ENCODE data around the gene TMEM165. TPM values are rescaled to one million over a fixed set of nuclear protein-coding genes. Genes with fewer than 3 reads are reported as not detected.
A peak's percentile ranks its signal among the peaks of the same experiment; 100 is the strongest.

The TMEM165 gene
- total RNA-seq, 6 experiments from 2014 or later: 93.9 to 111 (median 96.2) TPM

DNA sequence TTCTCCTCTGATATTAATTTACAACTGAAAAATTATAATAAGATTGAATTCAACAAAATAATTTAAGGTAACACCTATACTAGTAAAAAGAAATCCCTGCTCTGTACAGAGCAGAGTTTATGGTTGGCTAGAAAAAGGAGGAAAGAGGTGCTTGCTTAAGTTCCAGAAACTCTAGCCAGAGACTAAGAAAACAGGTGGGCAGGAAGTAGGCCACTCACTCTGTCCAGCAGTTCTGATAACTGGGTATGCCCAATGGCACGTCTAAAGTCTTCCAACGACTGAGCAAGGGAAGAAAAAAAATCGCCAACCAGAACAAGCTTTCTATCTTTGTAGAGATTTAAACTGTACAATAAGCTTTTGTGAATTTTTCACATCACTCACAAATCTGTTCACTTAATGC is 42.1 kb downstream of the TMEM165 start:
- Mint-ChIP-seq H3K27me3 (ENCODE audit: insufficient read depth) (peaks cover 2% of the 10 kb centered on the region; the same call in 1 of the 2 replicates), H3K9me3 (no peaks in the 10 kb centered on the region), H3K4me1 (ENCODE audit: low read depth) (peaks cover 42% of the 10 kb centered on the region), H3K27ac (no peak overlapping the region; the same call in 1 of the 2 replicates), H3K36me3 (ENCODE audit: low read depth) (peaks cover 36% of the 10 kb centered on the region), H3K4me3 (no peak overlapping the region)
- TF ChIP-seq, protein P1, sequence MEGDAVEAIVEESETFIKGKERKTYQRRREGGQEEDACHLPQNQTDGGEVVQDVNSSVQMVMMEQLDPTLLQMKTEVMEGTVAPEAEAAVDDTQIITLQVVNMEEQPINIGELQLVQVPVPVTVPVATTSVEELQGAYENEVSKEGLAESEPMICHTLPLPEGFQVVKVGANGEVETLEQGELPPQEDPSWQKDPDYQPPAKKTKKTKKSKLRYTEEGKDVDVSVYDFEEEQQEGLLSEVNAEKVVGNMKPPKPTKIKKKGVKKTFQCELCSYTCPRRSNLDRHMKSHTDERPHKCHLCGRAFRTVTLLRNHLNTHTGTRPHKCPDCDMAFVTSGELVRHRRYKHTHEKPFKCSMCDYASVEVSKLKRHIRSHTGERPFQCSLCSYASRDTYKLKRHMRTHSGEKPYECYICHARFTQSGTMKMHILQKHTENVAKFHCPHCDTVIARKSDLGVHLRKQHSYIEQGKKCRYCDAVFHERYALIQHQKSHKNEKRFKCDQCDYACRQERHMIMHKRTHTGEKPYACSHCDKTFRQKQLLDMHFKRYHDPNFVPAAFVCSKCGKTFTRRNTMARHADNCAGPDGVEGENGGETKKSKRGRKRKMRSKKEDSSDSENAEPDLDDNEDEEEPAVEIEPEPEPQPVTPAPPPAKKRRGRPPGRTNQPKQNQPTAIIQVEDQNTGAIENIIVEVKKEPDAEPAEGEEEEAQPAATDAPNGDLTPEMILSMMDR (IDR thresholded peaks at IDR 0.05): no peak
- DNase-seq: no peak

DNA sequence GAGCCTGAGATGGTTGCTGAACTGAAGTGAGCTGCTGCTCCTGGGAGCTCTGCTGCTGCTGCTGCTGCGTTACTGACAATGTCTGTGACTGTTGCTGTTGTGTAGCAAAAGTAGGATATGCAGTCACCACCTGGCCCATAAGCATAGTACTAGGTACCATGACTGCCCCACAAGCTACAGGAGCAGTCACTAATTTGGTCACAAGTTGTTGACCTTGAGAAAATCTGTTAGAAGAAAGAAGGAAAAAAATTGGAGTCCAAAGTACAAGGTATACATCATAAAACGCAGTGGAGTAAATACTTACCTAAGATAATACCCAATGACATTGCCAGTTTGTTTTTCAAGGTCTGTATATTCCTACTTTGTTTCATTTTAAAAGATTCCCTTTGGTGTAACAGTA is 42.6 kb downstream of the TMEM165 start:
- H3K4me1 Mint-ChIP-seq (ENCODE audit: low read depth): peaks cover 43% of the 10 kb centered on the region
- H3K36me3 Mint-ChIP-seq (ENCODE audit: low read depth): peaks cover 36% of the 10 kb centered on the region
- no peaks in the 10 kb centered on the region for H3K9me3 Mint-ChIP-seq
- H3K4me3 Mint-ChIP-seq: no peak overlapping the region
- peaks cover 2% of the 10 kb centered on the region; the same call in 1 of the 2 replicates for H3K27me3 Mint-ChIP-seq (ENCODE audit: insufficient read depth)
- TF ChIP-seq, protein P1 (IDR thresholded peaks at IDR 0.05): no peak
- peak overlapping the region; percentile 28; the same call in 1 of the 2 replicates for H3K27ac Mint-ChIP-seq
- no peak for DNase-seq

DNA sequence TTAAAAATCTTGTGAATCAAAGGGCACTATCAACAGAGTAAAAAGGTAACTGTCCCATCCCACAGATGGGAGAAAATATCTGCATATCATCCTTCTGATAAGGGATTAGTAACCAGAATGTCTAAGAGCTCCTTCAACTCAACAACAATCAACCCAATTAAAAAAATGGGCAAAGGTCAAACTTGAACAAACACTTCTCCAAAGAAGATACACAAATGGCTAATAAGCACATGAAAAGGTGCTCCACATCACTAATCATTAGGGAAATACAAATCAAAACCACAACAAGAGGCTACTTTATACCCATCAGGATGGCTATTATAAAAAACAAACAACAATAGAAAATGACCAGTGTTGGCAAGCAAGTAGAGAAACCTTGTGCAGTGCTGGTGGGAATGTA is 43.3 kb downstream of the TMEM165 start:
- Mint-ChIP-seq H3K4me1 (ENCODE audit: low read depth) (peaks cover 43% of the 10 kb centered on the region), H3K27me3 (ENCODE audit: insufficient read depth) (peaks cover 2% of the 10 kb centered on the region; the same call in 1 of the 2 replicates), H3K9me3 (no peaks in the 10 kb centered on the region), H3K27ac (no peak overlapping the region), H3K4me3 (no peak overlapping the region), H3K36me3 (ENCODE audit: low read depth) (peaks cover 36% of the 10 kb centered on the region)
- TF ChIP-seq, protein P1 (IDR thresholded peaks at IDR 0.05): no peak
- DNase-seq: no peak

DNA sequence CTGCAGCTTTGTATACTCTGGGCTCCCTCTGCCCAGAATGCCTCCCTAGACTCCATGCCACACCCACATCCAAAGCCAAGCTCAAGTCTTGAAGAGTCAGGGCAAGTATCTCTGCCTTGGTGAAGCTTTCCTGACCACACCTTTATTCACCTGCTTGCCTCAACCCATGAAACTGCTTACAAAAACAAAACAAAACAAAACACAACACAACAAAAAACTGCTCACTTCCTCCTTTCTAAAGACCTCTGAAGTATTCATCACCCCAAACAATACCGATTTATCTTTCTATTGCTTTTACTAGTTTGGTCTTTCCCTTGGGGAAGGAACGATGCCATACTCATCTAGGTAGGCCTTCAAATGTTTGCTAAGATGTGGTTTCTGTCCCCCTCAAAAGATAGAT is 45.0 kb downstream of the TMEM165 start:
- peaks cover 36% of the 10 kb centered on the region; the same call in 1 of the 2 replicates for H3K36me3 Mint-ChIP-seq (ENCODE audit: low read depth)
- H3K27ac Mint-ChIP-seq: no peak overlapping the region
- TF ChIP-seq, protein P1 (IDR thresholded peaks at IDR 0.05): no peak
- no peaks in the 10 kb centered on the region for H3K9me3 Mint-ChIP-seq
- 0 out of 2 replicates have a peak, but pooled peaks cover 2% of the 10 kb centered on the region for H3K27me3 Mint-ChIP-seq (ENCODE audit: insufficient read depth)
- no peak overlapping the region for H3K4me3 Mint-ChIP-seq
- no peak for DNase-seq
- H3K4me1 Mint-ChIP-seq (ENCODE audit: low read depth): peaks cover 43% of the 10 kb centered on the region

DNA sequence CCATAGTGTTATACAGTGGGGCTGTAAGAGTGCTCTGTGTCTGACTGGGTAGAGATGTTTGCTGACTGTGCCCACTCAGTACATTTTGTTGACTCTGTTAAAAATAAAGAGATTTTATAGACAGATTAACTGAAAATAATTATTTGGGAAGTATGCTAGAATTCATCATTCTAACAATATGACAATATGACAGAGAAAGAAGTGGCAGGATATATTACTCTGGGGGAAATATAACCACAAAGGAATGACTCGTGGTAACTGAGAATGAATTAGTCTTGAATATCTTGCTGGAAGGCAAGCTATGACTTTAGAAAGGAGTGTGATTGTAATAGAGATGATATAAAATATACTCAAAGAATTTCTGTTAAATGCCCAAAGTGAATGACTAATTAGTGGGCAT is 46.8 kb downstream of the TMEM165 start:
- peaks cover 36% of the 10 kb centered on the region; the same call in 1 of the 2 replicates for H3K36me3 Mint-ChIP-seq (ENCODE audit: low read depth)
- peak overlapping the region; percentile 39 for H3K27ac Mint-ChIP-seq
- H3K27me3 Mint-ChIP-seq (ENCODE audit: insufficient read depth): 0 out of 2 replicates have a peak, but pooled peaks cover 2% of the 10 kb centered on the region
- no peaks in the 10 kb centered on the region for H3K9me3 Mint-ChIP-seq
- H3K4me1 Mint-ChIP-seq (ENCODE audit: low read depth): peaks cover 54% of the 10 kb centered on the region
- H3K4me3 Mint-ChIP-seq: no peak overlapping the region
- DNase-seq: no peak
- TF ChIP-seq, protein P1 (IDR thresholded peaks at IDR 0.05): no peak

Data from HFFc6 (cell line).